ENCODE data around the gene DEFB121.

DEFB121 gene

DNA sequence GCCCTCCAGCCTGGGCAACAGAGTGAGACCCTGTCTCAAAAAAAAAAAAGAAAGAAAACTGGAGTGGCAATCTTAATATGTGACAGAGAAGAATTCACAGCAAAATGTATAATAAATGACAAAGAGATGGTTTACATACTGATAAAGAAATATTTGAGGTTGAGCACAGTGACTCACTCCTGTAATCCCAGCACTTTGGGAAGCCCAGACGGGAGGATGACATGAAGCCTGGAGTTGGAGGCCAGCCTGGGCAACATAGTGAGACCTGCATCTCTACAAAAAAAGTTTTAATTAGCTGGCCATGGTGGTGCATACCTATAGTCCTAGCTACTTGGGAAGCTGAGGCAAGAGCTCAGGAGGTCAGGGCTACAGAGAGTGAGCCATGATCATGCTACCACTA lies 50.0 kb downstream of the DEFB121 start:
- no peak for DNase-seq

Measured in DMS 273 treated with DMSO at 0.1 percent for 48 hours (cell line).